ENCODE data around the gene ALOX12.

Gene ALOX12

GRCh38 chr17:7023576-7024401 is 27.9 kb downstream of the ALOX12 start:
- peak; percentile 93 for DNase-seq

DNA sequence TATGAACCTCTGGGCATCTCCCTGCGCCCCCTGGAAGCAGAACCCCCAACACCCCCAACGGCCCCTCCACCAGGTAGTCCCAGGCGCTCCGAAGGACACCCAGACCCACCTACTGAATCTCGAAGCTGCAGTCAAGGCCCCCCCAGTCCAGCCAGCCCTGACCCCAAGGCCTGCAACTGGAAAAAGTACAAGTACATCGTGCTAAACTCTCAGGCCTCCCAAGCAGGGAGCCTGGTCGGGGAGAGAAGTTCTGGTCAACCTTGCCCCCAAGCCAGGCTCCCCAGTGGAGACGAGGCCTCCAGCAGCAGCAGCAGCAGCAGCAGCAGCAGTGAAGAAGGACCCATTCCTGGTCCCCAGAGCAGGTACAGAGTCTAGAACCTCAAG is 28.5 kb downstream of the ALOX12 start:
- DNase-seq, result no peak

DNA sequence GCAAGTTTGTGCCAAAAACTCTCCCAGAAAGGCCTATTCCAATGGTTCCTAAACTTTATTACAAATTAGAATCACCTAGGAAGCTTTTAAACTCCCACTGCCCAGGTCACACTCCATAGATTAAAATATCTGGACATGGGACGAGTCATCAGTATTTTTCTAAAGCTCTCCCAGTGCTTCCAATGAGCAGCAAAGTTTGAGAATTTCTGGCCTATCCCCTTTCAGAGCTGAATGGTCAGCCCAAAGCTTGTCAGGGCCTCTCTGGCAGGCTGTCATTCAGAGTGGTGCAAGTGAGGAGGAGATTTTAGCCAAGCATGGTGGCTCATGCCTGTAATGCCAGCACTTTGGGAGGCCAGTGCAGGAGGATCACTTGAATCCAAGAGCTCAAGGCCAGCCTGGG is 29.4 kb downstream of the ALOX12 start:
- no peak for DNase-seq

- no peak for DNase-seq
Observed at GRCh38 chr17:7026471-7027115, 30.7 kb downstream of the ALOX12 start.

DNA sequence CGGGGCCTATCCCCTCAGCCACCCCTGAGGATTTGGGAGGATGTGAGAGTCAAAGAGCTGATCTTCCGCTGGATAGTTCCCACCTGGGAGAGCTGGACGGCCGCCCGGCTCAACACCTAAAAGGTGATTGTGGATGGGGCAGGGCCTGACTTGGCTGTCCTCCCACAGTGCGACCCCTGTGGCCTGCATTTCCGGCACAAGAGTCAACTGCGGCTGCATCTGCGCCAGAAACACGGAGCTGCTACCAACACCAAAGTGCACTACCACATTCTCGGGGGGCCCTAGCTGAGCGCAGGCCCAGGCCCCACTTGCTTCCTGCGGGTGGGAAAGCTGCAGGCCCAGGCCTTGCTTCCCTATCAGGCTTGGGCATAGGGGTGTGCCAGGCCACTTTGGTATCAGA is 31.5 kb downstream of the ALOX12 start:
- DNase-seq, result no peak

GRCh38 chr17:7029096-7029495 is 33.2 kb downstream of the ALOX12 start:
- DNase-seq, result no peak

DNA sequence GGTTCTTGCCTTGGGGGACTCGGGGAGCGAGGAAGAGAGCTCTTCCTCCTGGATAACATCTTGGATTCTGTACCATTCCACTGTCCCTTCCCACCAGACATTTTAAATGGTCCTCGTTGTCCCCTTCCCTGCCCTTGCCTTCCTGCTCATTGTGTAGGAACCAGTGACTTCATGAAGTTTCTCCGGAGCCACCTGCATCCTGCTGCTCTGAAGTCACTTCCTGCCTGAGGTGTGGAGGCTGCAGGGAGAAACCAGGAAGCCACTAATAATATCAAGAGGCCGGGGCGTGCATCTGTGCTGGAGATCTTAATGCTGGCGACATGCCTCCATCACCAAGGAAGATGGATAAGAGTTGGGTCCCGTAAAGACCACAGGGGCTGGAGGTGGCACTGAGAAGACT is 33.8 kb downstream of the ALOX12 start:
- DNase-seq, result no peak

DNA sequence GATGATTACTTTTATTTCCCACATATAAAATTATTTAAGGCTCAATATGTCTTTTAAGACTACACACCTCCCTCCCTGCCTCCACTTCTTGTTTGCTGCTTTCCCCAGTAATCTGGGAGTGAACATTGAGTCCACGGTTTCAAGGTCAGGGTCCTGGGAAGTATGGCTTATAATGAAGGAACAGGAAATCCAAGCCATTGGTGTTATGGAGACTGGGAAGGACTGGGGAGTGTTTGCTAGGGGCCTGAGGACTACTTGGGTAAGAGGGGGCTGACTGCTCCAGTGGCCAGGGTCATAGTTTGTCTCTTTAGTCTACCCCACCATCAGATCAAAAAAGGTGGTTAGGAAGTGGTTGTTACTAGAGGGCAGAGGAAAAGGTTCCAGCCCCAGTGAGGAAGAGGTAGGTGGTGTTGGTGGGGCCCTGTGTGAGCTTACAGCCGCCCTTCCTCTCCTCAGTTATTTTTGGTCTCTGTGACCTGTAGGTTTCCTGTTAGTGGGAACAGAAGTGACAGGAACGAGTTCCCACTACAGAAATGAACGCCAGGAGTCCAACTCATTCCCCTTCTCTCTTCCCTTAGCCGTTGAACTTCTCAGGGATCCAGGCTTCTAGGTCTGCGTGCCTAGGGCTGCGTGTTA is 39.2 kb downstream of the ALOX12 start:
- no peak for DNase-seq

DNA sequence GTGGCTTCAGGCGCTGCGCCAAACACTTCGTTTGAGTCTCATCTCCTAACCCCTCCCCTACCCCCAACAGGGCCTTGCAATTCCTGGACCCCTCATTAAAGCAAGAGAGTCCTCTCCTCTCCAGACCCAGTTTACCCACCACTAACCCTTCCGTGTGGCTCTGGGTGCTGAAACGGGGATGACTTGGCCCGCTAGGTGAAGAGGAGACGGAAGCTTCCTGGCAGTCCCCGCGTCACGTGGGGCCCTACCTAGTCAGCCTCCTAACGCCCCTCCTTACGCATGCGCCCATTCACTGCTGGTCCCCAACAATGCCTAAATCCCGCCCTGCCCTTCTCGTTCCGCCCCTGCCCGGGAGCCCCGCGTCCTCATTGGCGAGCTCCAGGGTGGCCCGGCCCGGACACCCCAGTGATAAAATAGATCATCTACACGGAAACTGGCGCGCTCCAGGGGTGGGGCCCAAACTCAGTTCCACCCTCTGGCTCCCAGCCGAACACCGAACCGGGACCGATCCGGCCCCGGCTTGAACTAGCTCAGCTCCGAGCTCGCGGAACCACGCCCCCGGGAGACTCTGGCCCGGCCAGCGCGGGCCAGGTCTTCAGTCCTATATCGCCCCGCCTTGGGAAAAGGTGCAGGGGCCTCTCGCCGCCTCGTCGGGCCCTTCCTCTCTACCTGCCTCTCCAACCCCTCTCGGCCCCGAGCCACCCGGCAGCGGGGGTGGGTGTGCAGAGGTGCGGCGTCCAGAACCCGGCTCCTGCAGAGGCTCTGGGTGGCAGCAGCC is 39.9 kb downstream of the ALOX12 start, which contains the start of gene SLC16A13:
TSS of gene SLC16A13 (plus strand) at position 425 of the 778 bp plus-strand sequence. CDS start 368 bp downstream, outside the sequence.
- DNase-seq, result peak; percentile 99

DNA sequence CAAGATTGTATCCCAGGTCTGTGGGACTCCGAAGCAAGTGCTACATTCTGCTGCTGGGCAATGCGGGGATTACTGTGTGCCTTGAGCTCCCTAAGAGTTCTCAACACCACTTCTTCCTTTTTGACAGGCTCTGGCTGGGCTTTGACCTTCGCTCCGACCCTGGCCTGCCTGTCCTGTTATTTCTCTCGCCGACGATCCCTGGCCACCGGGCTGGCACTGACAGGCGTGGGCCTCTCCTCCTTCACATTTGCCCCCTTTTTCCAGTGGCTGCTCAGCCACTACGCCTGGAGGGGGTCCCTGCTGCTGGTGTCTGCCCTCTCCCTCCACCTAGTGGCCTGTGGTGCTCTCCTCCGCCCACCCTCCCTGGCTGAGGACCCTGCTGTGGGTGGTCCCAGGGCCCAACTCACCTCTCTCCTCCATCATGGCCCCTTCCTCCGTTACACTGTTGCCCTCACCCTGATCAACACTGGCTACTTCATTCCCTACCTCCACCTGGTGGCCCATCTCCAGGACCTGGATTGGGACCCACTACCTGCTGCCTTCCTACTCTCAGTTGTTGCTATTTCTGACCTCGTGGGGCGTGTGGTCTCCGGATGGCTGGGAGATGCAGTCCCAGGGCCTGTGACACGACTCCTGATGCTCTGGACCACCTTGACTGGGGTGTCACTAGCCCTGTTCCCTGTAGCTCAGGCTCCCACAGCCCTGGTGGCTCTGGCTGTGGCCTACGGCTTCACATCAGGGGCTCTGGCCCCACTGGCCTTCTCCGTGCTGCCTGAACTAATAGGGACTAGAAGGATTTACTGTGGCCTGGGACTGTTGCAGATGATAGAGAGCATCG is 42.4 kb downstream of the ALOX12 start:
- DNase-seq, result no peak

GRCh38 chr17:7039832-7040231 is 44.0 kb downstream of the ALOX12 start:
- no peak for DNase-seq

DNA sequence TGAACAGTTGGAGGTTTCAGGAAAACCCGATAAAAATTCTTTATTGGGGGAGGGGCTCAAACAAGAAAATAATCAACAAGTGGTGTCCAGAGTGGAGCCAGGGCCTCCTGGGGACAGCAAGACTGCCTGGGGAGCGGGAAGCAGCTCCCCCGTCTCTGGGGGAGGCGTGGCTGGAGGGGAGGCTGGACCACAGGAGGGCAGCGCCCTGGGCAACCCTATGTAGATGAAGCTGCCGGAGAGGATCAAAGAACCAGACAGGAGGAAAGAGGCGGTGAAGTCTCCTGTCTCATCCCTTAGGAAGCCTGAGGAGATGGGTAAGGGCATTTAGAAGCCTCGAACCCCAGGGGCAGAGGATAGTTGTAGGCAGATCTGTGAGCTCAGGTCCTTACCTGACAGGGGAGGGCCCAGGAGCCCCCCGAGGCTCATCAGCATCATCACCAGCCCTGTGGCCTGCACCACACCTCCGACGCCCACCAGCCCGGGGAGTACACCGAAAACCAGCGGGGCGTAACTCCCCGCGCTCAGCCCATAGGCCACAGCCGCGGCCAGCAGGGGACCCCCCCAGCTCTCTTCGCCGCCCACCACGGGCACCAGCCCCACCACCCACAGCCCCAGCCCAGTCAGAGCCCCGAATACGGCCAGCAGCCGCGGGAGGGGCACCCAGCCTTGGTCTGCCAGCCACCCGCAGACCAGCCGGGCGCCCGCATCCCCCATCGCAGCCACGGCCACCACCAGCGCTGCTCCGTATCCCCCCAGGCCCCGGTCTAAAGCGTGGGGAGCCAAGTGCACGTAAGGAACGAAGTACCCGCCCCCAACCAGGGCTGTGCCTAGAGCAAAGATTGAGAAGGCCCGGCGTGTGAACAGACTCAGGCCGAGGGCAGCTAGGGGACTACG is 46.0 kb downstream of the ALOX12 start:
- no peak for DNase-seq

DNA sequence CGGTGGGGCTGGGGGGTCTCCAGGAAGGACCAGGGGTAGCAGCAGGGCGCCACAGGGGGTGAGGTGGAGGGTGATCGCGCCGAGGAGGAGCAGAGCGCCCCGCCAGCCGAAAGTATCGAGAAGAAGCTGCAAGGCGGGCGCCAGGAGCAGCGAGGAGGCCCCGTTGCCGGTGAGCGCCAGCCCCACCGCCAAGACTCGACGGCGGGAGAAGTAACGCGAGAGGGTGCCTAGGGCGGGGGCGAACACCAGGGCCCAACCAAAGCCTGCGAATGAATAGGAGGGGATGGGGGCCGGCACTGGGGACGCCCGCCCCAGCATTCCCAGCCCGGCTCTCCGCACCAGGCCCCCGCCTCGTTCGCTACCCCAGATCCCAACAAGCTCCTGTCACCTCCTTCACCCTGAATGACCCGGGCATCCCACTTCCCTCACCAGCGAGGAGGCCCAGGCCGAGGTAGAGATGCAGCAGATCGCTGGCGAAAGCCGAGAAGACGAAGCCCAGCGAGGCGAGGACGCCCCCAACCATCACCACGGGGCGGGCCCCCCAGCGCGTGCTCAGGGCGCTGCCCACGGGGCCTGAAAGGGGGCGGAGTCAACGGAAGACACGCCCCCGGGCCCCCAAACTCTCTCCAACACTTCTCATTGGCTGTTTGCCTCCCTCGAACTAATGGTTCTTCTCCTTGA is 46.8 kb downstream of the ALOX12 start:
- peak; percentile 29 for DNase-seq

- no peak for DNase-seq
Observed at GRCh38 chr17:7043182-7043496, 47.3 kb downstream of the ALOX12 start.

GRCh38 chr17:7043497-7044198 is 47.8 kb downstream of the ALOX12 start, which contains the start of gene SLC16A11:
SLC16A11 (minus strand) TSS chr17:7044092; CDS start chr17:7043513, 579 bp downstream.
- DNase-seq, result no peak

DNA sequence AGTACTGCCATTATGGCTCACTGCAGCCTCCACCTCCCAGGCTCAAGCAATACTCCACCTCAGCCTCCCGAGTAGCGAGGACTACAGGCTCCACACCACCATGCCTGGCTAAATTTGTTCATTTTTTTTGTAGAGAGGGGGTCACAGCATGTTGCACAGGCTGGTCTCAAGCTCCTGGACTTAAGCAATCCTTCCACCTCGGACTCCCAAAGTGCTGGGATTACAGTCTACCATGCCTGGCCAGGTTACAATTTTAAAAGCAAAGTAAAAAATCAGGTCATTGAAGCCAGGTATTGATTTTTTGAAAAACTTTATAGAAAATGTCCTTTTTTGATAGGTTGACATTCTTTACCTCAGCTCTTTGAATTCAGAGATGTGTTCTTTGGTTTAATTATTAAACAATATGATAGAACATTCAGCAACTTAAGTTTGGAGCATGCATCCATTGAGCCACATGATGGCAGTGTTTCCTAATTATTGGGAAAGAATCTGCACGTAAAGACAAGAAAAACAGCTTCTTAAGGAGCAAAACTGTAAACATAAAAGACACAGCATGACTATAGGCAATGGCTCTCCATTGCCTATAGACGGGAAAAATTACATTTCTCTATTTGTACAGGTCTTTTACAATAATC is 49.8 kb downstream of the ALOX12 start:
- DNase-seq, result peak; percentile 45

DNA sequence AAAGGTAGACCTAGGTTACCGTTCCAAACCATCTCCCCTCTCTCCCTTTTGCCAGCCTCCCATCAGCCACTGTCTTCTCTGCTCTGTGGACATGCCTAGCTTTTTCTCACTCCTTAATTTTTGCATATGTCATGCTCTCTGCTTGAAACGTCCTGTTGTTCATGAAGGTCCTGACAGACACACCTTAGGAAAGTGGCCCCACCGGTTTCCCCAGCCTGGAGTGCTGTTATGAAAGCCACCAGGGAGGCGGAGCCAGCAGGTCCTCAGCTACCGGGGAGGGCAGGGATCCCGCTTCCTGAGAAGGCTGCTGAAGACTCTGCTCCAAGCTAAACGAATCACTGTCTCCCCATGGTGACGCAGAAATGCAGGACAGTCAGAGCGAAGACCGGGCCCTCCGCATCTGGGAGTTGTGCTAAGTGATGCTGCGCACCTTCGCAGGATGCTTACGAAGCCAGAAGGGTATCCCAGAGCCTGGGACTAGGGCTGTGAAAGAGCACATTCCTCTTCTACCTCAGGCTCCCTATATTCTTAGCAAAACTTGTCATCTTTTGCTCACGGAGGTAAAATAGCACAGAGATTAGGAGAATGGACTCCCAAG is 50.4 kb downstream of the ALOX12 start:
- DNase-seq, result peak; percentile 20

GRCh38 chr17:7046725-7047397 is 51.0 kb downstream of the ALOX12 start:
- DNase-seq, result peak; percentile 77

Measured in effector CD4-positive, alpha-beta T cell (primary cell).